Endodermal cell (in vitro differentiated cells): Measurements from ENCODE around the gene SLC3A2. TPM values are rescaled to one million over a fixed set of nuclear protein-coding genes. Genes with fewer than 3 reads are reported as not detected.

ENCODE experiments used
- DNase-seq: peaks from one replicate; pipeline ENCODE4 v3.0.0-alpha.2; 2017
- H3K27ac ChIP-seq: 2 replicates; pipeline ENCODE4 v1.5.1; 2013; ENCODE audit warnings: mild to moderate bottlenecking, low read depth, low read length, moderate library complexity
- H3K27me3 ChIP-seq: 2 replicates; pipeline ENCODE4 v1.6.1; 2013; ENCODE audit warnings: mild to moderate bottlenecking, low read length, moderate library complexity; ENCODE audit not compliant: insufficient read depth, control insufficient read depth, poor library complexity, severe bottlenecking
- H3K36me3 ChIP-seq: 2 replicates; pipeline ENCODE4 v1.7.0; 2013; ENCODE audit warnings: mild to moderate bottlenecking, low read length, moderate library complexity; ENCODE audit not compliant: control insufficient read depth, insufficient read depth
- H3K4me1 ChIP-seq: one replicate; pipeline ENCODE4 v1.7.0; 2013; ENCODE audit warnings: low read length; ENCODE audit not compliant: control insufficient read depth, insufficient read depth
- H3K4me3 ChIP-seq: 2 replicates; pipeline ENCODE4 v1.5.1; 2013; ENCODE audit warnings: mild to moderate bottlenecking, low read length, moderate library complexity
- H3K9ac ChIP-seq: 2 replicates; pipeline ENCODE4 v1.6.1; 2013; ENCODE audit warnings: mild to moderate bottlenecking, low read length, moderate library complexity; ENCODE audit not compliant: poor library complexity, severe bottlenecking; ENCODE audit errors: extremely low read depth
- H3K9me3 ChIP-seq: 2 replicates; pipeline ENCODE4 v1.6.1; 2013; ENCODE audit warnings: mild to moderate bottlenecking, low read length, moderate library complexity; ENCODE audit not compliant: control insufficient read depth
- H3K27ac Mint-ChIP-seq: 2 replicates; pipeline ENCODE4 v1.8.0; 2020; ENCODE audit warnings: mixed read lengths
- H3K27me3 Mint-ChIP-seq: 2 replicates; pipeline ENCODE4 v1.8.0; 2021; ENCODE audit warnings: mild to moderate bottlenecking, mixed read lengths; ENCODE audit not compliant: insufficient read depth
- H3K36me3 Mint-ChIP-seq: 2 replicates; pipeline ENCODE4 v1.8.0; 2020; ENCODE audit warnings: low read depth, mixed read lengths
- H3K4me1 Mint-ChIP-seq: 2 replicates; pipeline ENCODE4 v1.8.0; 2020; ENCODE audit warnings: mixed read lengths
- H3K4me3 Mint-ChIP-seq: 2 replicates; pipeline ENCODE4 v1.8.0; 2020; ENCODE audit warnings: mild to moderate bottlenecking, moderate library complexity, mixed read lengths
- H3K9me3 Mint-ChIP-seq: 2 replicates; pipeline ENCODE4 v1.8.0; 2020; ENCODE audit warnings: mild to moderate bottlenecking, mixed read lengths
- WGBS, 2 experiments: methylation state at CpG; one replicate each; pipeline versions ENCODE4 v1.1.5 to v1.1.7; 2013; ENCODE audit warnings: missing lambda C conversion rate in 2 of 2, mixed read lengths in 1 of 2; ENCODE audit not compliant: insufficient coverage in 1 of 2, insufficient read length in 1 of 2; 5-methylcytosine and 5-hydroxymethylcytosine counted together
- total RNA-seq, 2 donors: library from RNA; stranded (reverse); fragmentation: NEBNext Ultra II Directional in 1 of 2; extraction: Animal tissue kit (Norgen Biotek cat#: 25700) in 1 of 2; gene quantifications; 2 replicates in 1 of 2; 3 replicates in 1 of 2; pipeline ENCODE4 v1.2.1, GENCODE V29; 2021
- TF ChIP-seq, protein P1 (sequence below): fragments of 200-600 bp; sonication (generic); conservative IDR thresholded peaks from 2 replicates; pipeline ENCODE4 v1.5.0; 2021; ENCODE audit warnings: antibody characterized with exemption, mild to moderate bottlenecking

SLC3A2 gene
- total RNA-seq, 2 donors from 2014 or later: 438 to 488 TPM

DNA sequence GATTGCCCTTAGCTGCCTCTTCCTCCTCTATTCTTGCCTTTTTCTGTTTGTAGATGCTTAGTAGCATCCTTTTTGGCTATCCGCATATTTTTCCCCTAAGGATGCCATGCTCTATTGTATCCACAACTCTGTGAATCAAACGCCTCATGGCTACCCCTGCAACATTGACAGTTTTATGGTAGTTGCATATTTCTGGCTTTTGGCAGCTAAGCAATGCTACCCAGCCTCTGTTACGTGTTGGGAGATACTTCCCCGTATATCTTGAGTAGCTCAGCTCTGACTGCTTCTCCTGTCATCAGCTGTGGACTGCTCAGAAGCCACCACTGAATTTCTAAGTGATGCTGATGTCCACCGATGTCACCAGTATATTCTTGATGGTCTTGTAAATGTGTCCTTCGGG lies 15.1 kb upstream of the SLC3A2 start:
- WGBS, 2 experiments: 94 to 97% methylated on average over 5 to 6 of the region's 6 CpGs
- no peak for DNase-seq
- TF ChIP-seq, protein P1, sequence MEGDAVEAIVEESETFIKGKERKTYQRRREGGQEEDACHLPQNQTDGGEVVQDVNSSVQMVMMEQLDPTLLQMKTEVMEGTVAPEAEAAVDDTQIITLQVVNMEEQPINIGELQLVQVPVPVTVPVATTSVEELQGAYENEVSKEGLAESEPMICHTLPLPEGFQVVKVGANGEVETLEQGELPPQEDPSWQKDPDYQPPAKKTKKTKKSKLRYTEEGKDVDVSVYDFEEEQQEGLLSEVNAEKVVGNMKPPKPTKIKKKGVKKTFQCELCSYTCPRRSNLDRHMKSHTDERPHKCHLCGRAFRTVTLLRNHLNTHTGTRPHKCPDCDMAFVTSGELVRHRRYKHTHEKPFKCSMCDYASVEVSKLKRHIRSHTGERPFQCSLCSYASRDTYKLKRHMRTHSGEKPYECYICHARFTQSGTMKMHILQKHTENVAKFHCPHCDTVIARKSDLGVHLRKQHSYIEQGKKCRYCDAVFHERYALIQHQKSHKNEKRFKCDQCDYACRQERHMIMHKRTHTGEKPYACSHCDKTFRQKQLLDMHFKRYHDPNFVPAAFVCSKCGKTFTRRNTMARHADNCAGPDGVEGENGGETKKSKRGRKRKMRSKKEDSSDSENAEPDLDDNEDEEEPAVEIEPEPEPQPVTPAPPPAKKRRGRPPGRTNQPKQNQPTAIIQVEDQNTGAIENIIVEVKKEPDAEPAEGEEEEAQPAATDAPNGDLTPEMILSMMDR: no peak
- Mint-ChIP-seq H3K4me3 (no peak overlapping the region), H3K9me3 (no peaks in the 10 kb centered on the region), H3K27me3 (no peaks in the 10 kb centered on the region), H3K4me1 (peaks cover 22% of the 10 kb centered on the region), H3K27ac (peak overlapping the region; percentile 15), H3K36me3 (peaks cover 27% of the 10 kb centered on the region)
- H3K27ac ChIP-seq: no peak overlapping the region
- H3K4me1 ChIP-seq: peaks cover 9% of the 10 kb centered on the region
- peaks cover 33% of the 10 kb centered on the region for H3K36me3 ChIP-seq
- H3K9me3 ChIP-seq: no peaks in the 10 kb centered on the region
- H3K9ac ChIP-seq: no peak overlapping the region
- H3K4me3 ChIP-seq: no peak overlapping the region
- no peaks in the 10 kb centered on the region for H3K27me3 ChIP-seq

DNA sequence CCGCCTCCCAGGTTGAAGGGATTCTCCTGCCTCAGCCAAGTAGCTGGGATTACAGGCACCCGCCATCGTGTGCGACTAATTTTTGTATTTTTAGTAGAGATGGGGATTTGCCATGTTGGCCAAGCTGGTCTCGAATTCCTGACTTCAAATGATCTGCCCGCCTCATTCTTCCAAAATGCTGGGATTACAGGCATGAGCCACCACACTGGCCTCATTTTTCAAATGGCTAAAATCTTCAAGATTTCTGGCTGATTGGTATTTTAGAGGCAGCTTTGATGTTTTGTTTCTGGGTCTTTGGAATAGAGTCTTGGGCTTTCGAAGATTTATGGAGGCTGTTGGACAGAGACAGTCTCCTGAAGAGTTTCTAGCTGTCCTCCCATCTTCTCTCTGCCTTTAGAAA lies 5.8 kb upstream of the SLC3A2 start:
- Histone ChIP-seq H3K9ac (no peak overlapping the region), H3K36me3 (peaks cover 62% of the 10 kb centered on the region), H3K27ac (no peak overlapping the region), H3K4me3 (no peak overlapping the region), H3K9me3 (no peaks in the 10 kb centered on the region), H3K4me1 (peaks cover 8% of the 10 kb centered on the region), H3K27me3 (no peaks in the 10 kb centered on the region)
- H3K36me3 Mint-ChIP-seq: peaks cover 49% of the 10 kb centered on the region
- H3K27ac Mint-ChIP-seq: peak overlapping the region; percentile 39
- peaks cover 15% of the 10 kb centered on the region for H3K4me1 Mint-ChIP-seq
- 94 to 95% methylated on average over 7 of the region's 7 CpGs for WGBS, 2 experiments
- H3K27me3 Mint-ChIP-seq: no peaks in the 10 kb centered on the region
- TF ChIP-seq, protein P1: no peak
- no peaks in the 10 kb centered on the region for H3K9me3 Mint-ChIP-seq
- DNase-seq: no peak
- H3K4me3 Mint-ChIP-seq: no peak overlapping the region

DNA sequence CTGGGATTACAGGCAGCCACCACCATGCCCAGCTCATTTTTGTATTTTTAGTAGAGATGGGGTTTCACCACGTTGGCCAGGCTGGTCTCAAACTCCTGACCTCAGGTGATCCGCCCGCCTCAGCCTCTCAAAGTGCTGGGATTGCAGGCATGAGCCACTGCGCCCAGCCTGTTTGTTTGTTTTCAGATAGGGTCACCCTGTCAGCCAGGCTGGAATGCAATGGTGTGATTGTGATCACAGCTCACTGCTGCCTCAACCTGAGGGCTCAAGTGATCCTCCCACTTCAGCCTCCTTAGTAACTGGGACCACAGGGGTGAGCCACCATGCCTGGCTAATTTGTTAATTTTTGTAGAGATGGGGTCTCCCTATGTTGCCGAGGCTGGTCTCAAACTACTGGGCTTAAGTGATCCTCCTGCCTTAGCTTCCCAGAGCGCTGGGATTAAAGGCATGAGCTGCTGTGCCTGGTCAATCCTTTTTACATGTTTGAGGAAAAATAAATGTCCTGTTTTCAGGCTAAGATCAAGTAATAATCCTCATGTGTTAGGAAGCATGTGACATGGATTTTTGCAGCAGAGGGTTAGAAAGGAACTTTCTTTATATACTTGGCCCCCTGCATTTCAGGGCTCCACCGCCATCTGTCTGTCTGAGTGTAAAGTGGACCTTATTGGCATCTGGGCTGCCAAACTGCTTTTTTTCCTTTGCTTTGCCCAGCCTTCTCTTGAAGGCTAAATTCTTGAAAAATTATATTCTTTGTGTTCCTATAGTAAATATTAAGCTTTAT lies 4.8 kb upstream of the SLC3A2 start:
- Histone ChIP-seq H3K4me3 (no peak overlapping the region), H3K4me1 (peaks cover 8% of the 10 kb centered on the region), H3K36me3 (peaks cover 57% of the 10 kb centered on the region), H3K27ac (no peak overlapping the region), H3K9me3 (no peaks in the 10 kb centered on the region), H3K9ac (no peak overlapping the region), H3K27me3 (no peaks in the 10 kb centered on the region)
- Mint-ChIP-seq H3K27me3 (no peaks in the 10 kb centered on the region), H3K4me3 (no peak overlapping the region), H3K36me3 (peaks cover 46% of the 10 kb centered on the region), H3K27ac (peak overlapping the region; percentile 76), H3K4me1 (peaks cover 22% of the 10 kb centered on the region), H3K9me3 (no peaks in the 10 kb centered on the region)
- TF ChIP-seq, protein P1: peak; percentile 34
- no peak for DNase-seq
- 86 to 100% methylated on average over 6 to 7 of the region's 7 CpGs for WGBS, 2 experiments
